H9 (cell line): Measurements from ENCODE around the gene URI1. TPM values are rescaled to one million over a fixed set of nuclear protein-coding genes. Genes with fewer than 3 reads are reported as not detected.

Experiments
- DNase-seq: peaks from one replicate; pipeline ENCODE4 v3.0.0-alpha.2; 2017
- H2AFZ ChIP-seq: one replicate; pipeline ENCODE4 v1.6.1; 2013; ENCODE audit warnings: mild to moderate bottlenecking, low read length, control low read depth, moderate library complexity
- H2AK5ac ChIP-seq: 2 replicates; pipeline ENCODE4 v1.6.1; 2013; ENCODE audit warnings: low read length, control low read depth, mixed read lengths; ENCODE audit not compliant: insufficient read length
- H2BK120ac ChIP-seq: one replicate; pipeline ENCODE4 v1.6.1; 2013; ENCODE audit warnings: low read depth, mild to moderate bottlenecking, low read length, control low read depth, inconsistent platforms; ENCODE audit not compliant: poor library complexity, severe bottlenecking
- H2BK12ac ChIP-seq: 2 replicates; pipeline ENCODE4 v1.6.1; 2013; ENCODE audit warnings: low read length, control low read depth, mixed read lengths, low read depth; ENCODE audit not compliant: insufficient read length
- H2BK15ac ChIP-seq: 2 replicates; pipeline ENCODE4 v1.6.1; 2013; ENCODE audit warnings: low read depth, low read length, control low read depth
- H2BK20ac ChIP-seq: one replicate; pipeline ENCODE4 v1.6.1; 2013; ENCODE audit warnings: low read depth, mild to moderate bottlenecking, low read length, control low read depth, inconsistent platforms; ENCODE audit not compliant: poor library complexity, severe bottlenecking
- H2BK5ac ChIP-seq: 2 replicates; pipeline ENCODE4 v1.6.1; 2013; ENCODE audit warnings: low read length, control low read depth, mixed read lengths; ENCODE audit not compliant: insufficient read length
- H3K14ac ChIP-seq: 2 replicates; pipeline ENCODE4 v1.6.1; 2013; ENCODE audit warnings: low read length, control low read depth; ENCODE audit not compliant: insufficient read depth
- H3K18ac ChIP-seq: 2 replicates; pipeline ENCODE4 v1.6.1; 2013; ENCODE audit warnings: low read depth, mild to moderate bottlenecking, mixed read lengths, low read length, control low read depth; ENCODE audit not compliant: insufficient read length
- H3K23ac ChIP-seq: 2 replicates; pipeline ENCODE4 v1.6.1; 2013; ENCODE audit warnings: low read length, control low read depth, mixed read lengths, low read depth; ENCODE audit not compliant: insufficient read length
- H3K23me2 ChIP-seq: 2 replicates; pipeline ENCODE4 v1.6.1; 2013; ENCODE audit warnings: low read depth, mild to moderate bottlenecking, mixed read lengths, low read length, control low read depth; ENCODE audit not compliant: insufficient read length, poor library complexity, severe bottlenecking
- H3K27ac ChIP-seq: 2 replicates; pipeline ENCODE4 v1.5.1; 2013; ENCODE audit warnings: low read length, control low read depth, mixed read lengths, low read depth; ENCODE audit not compliant: insufficient read length
- H3K27me3 ChIP-seq: 2 replicates; pipeline ENCODE4 v1.6.1; 2013; ENCODE audit warnings: low read length, control low read depth, inconsistent platforms; ENCODE audit not compliant: insufficient read depth
- H3K4ac ChIP-seq: 2 replicates; pipeline ENCODE4 v1.6.1; 2013; ENCODE audit warnings: low read depth, mild to moderate bottlenecking, control low read depth, inconsistent platforms, low read length, moderate library complexity
- H3K4me1 ChIP-seq: 2 replicates; pipeline ENCODE4 v1.6.1; 2013; ENCODE audit warnings: low read length, control low read depth, inconsistent platforms; ENCODE audit not compliant: insufficient read depth
- H3K4me2 ChIP-seq: 2 replicates; pipeline ENCODE4 v1.6.1; 2013; ENCODE audit warnings: low read length, control low read depth, mixed read lengths; ENCODE audit not compliant: insufficient read length, insufficient read depth
- H3K56ac ChIP-seq: 2 replicates; pipeline ENCODE4 v1.6.1; 2013; ENCODE audit warnings: low read depth, mild to moderate bottlenecking, mixed read lengths, low read length, control low read depth; ENCODE audit not compliant: insufficient read length
- H3K79me1 ChIP-seq: 2 replicates; pipeline ENCODE4 v1.6.1; 2013; ENCODE audit warnings: low read depth, mild to moderate bottlenecking, moderate library complexity, low read length, control low read depth, inconsistent platforms; ENCODE audit not compliant: insufficient read depth, poor library complexity, severe bottlenecking
- H3K79me2 ChIP-seq: 2 replicates; pipeline ENCODE4 v1.6.1; 2013; ENCODE audit warnings: low read length, control low read depth, inconsistent platforms; ENCODE audit not compliant: insufficient read depth
- H3K9ac ChIP-seq: 2 replicates; pipeline ENCODE4 v1.6.1; 2013; ENCODE audit warnings: low read length, control low read depth, mixed read lengths; ENCODE audit not compliant: insufficient read length; ENCODE audit errors: extremely low read depth
- H3K9me3 ChIP-seq: one replicate; pipeline ENCODE4 v1.6.1; 2013; ENCODE audit warnings: low read depth, low read length, inconsistent platforms; ENCODE audit not compliant: control insufficient read depth
- H3T11ph ChIP-seq: one replicate; pipeline ENCODE4 v1.6.1; 2013; ENCODE audit warnings: mild to moderate bottlenecking, low read length, control low read depth, inconsistent platforms
- H4K20me1 ChIP-seq: one replicate; pipeline ENCODE4 v1.6.1; 2013; ENCODE audit not compliant: control insufficient read depth, insufficient read length, insufficient read depth
- H4K5ac ChIP-seq: 2 replicates; pipeline ENCODE4 v1.6.1; 2013; ENCODE audit warnings: low read depth, mild to moderate bottlenecking, mixed read lengths, low read length, control low read depth; ENCODE audit not compliant: insufficient read length
- H4K8ac ChIP-seq: replicated peaks from 2 replicates; pipeline ENCODE4 v1.6.1; 2013; ENCODE audit warnings: low read length, control low read depth, mixed read lengths, low read depth; ENCODE audit not compliant: insufficient read length
- H4K91ac ChIP-seq: 2 replicates; pipeline ENCODE4 v1.6.1; 2013; ENCODE audit warnings: low read depth, mild to moderate bottlenecking, moderate library complexity, mixed read lengths, low read length, control low read depth; ENCODE audit not compliant: insufficient read length
- H3K27ac Mint-ChIP-seq, 3 experiments: 2 replicates in 2 of 3; 3 replicates in 1 of 3; pipeline ENCODE4 v1.8.0; 2020 to 2021; ENCODE audit warnings: mixed read lengths in 3 of 3, mild to moderate bottlenecking in 1 of 3, moderate library complexity in 1 of 3
- H3K27me3 Mint-ChIP-seq: 2 replicates; pipeline ENCODE4 v1.8.0; 2021; ENCODE audit warnings: low read depth, mild to moderate bottlenecking, moderate library complexity, mixed read lengths
- H3K36me3 Mint-ChIP-seq, 3 experiments: 2 replicates in 2 of 3; 3 replicates in 1 of 3; pipeline ENCODE4 v1.8.0; 2020 to 2021; ENCODE audit warnings: low read depth in 3 of 3, mixed read lengths in 3 of 3; ENCODE audit not compliant: insufficient read depth in 1 of 3
- H3K4me1 Mint-ChIP-seq, 2 experiments: 2 replicates each; pipeline ENCODE4 v1.8.0; 2020; ENCODE audit warnings: mixed read lengths in 2 of 2
- H3K4me3 Mint-ChIP-seq, 2 experiments: 2 replicates in 1 of 2; 3 replicates in 1 of 2; pipeline ENCODE4 v1.8.0; 2020 to 2021; ENCODE audit warnings: mild to moderate bottlenecking in 2 of 2, mixed read lengths in 2 of 2, moderate library complexity in 1 of 2
- H3K9me3 Mint-ChIP-seq, 2 experiments: 2 replicates in 1 of 2; 3 replicates in 1 of 2; pipeline ENCODE4 v1.8.0; 2020; ENCODE audit warnings: mild to moderate bottlenecking in 2 of 2, mixed read lengths in 2 of 2, moderate library complexity in 1 of 2
- WGBS: extraction: QIAGEN DNeasy Blood & Tissue Kit; methylation state at CpG from one replicate; pipeline ENCODE4 v1.1.7; 2013; ENCODE audit warnings: missing lambda C conversion rate, low lambda C conversion rate, mixed read lengths; ENCODE audit not compliant: insufficient read length; ENCODE audit errors: extremely low coverage; 5-methylcytosine and 5-hydroxymethylcytosine counted together
- total RNA-seq: library from RNA; stranded (reverse); gene quantifications from 2 replicates; pipeline ENCODE4 v1.2.1, GENCODE V29; 2021
- TF ChIP-seq, protein P1 (sequence below): fragments of 200-600 bp; sonication (generic); conservative IDR thresholded peaks from 3 replicates; pipeline ENCODE4 v1.8.0; 2021; ENCODE audit warnings: antibody characterized with exemption, mild to moderate bottlenecking

Gene URI1
- total RNA-seq, 1 experiment from 2014 or later: 54.3 TPM

DNA sequence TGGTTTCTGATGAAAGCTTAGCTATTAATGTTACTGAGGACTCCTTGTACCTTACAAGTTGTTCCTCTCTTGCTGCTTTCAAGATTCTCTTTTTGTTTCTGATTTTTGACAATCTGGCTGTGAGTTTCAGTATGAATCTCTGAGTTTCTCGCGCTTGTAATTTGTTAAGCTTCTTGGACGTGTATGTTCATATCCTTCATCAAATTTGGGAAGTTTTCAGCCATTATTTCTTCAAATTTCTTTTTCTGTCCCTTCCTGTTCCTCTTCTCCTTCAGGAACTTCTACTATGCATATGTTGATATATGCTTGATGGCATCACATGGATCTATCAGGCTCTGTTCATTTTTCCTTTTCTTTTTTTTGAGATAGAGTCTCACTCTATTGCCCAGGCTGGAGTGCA lies 5.6 kb upstream of the URI1 start:
- no peak overlapping the region for H3K56ac ChIP-seq
- H3K23ac ChIP-seq: no peak overlapping the region
- no peak overlapping the region for H4K5ac ChIP-seq
- H3K27me3 ChIP-seq: no peaks in the 10 kb centered on the region; the same call in 1 of the 2 replicates
- no peak overlapping the region for H3K4ac ChIP-seq
- no peak overlapping the region for H3K4me2 ChIP-seq
- H3K23me2 ChIP-seq: no peaks in the 10 kb centered on the region
- H4K20me1 ChIP-seq: no peaks in the 10 kb centered on the region
- peaks cover 0 to 14% (median 0%) of the 10 kb centered on the region in 3 experiments; a peak in 4 of 7 replicates for H3K36me3 Mint-ChIP-seq
- no peak for DNase-seq
- H2BK12ac ChIP-seq: no peak overlapping the region
- no peak overlapping the region for H4K91ac ChIP-seq
- TF ChIP-seq, protein P1, sequence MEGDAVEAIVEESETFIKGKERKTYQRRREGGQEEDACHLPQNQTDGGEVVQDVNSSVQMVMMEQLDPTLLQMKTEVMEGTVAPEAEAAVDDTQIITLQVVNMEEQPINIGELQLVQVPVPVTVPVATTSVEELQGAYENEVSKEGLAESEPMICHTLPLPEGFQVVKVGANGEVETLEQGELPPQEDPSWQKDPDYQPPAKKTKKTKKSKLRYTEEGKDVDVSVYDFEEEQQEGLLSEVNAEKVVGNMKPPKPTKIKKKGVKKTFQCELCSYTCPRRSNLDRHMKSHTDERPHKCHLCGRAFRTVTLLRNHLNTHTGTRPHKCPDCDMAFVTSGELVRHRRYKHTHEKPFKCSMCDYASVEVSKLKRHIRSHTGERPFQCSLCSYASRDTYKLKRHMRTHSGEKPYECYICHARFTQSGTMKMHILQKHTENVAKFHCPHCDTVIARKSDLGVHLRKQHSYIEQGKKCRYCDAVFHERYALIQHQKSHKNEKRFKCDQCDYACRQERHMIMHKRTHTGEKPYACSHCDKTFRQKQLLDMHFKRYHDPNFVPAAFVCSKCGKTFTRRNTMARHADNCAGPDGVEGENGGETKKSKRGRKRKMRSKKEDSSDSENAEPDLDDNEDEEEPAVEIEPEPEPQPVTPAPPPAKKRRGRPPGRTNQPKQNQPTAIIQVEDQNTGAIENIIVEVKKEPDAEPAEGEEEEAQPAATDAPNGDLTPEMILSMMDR: no peak
- H3K79me2 ChIP-seq: no peaks in the 10 kb centered on the region
- no peak overlapping the region for H3K14ac ChIP-seq
- H3T11ph ChIP-seq: no peak overlapping the region
- no peak overlapping the region for H3K27ac ChIP-seq
- H3K18ac ChIP-seq: no peak overlapping the region
- no peak overlapping the region for H2BK20ac ChIP-seq
- no peaks in the 10 kb centered on the region for H3K79me1 ChIP-seq
- H2BK15ac ChIP-seq: no peak overlapping the region
- H2BK120ac ChIP-seq: no peak overlapping the region
- peaks cover 35 to 40% of the 10 kb centered on the region in 2 experiments for H3K9me3 Mint-ChIP-seq
- H2AK5ac ChIP-seq: no peak overlapping the region
- no peak overlapping the region for H4K8ac ChIP-seq
- H3K4me1 Mint-ChIP-seq: peaks cover 0 to 5% of the 10 kb centered on the region in 2 experiments; a peak in 1 of 4 replicates
- no peak overlapping the region for H3K9ac ChIP-seq
- H3K4me1 ChIP-seq: no peaks in the 10 kb centered on the region
- H2BK5ac ChIP-seq: no peak overlapping the region
- peaks cover 37% of the 10 kb centered on the region for H3K27me3 Mint-ChIP-seq
- no peak overlapping the region for H3K4me3 Mint-ChIP-seq
- H2AFZ ChIP-seq: no peak overlapping the region
- H3K27ac Mint-ChIP-seq: no peak overlapping the region
- no CpG with 5 or more reads among the region's 3 CpGs for WGBS
- H3K9me3 ChIP-seq: no peaks in the 10 kb centered on the region
